Measurements from ENCODE around the gene AVL9. TPM values are rescaled to one million over a fixed set of nuclear protein-coding genes. Genes with fewer than 3 reads are reported as not detected.

The AVL9 gene
- total and polyA plus RNA-seq, 2 of the 13 experiments (the other 11 are each of a cell fraction or from before 2014, with no cell fraction given) = 29.9 to 48.0 TPM

- TF ChIP-seq, protein P1, sequence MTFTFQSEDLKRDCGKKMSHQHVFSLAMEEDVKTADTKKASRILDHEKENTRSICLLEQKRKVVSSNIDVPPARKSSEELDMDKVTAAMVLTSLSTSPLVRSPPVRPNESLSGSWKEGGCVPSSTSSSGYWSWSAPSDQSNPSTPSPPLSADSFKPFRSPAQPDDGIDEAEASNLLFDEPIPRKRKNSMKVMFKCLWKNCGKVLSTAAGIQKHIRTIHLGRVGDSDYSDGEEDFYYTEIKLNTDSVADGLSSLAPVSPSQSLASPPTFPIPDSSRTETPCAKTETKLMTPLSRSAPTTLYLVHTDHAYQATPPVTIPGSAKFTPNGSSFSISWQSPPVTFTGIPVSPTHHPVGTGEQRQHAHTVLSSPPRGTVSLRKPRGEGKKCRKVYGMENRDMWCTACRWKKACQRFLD (CRISPR knock-in tag; IDR thresholded peaks at IDR 0.05; ENCODE audit: borderline replicate concordance) = no peak
- TF ChIP-seq, protein P2, sequence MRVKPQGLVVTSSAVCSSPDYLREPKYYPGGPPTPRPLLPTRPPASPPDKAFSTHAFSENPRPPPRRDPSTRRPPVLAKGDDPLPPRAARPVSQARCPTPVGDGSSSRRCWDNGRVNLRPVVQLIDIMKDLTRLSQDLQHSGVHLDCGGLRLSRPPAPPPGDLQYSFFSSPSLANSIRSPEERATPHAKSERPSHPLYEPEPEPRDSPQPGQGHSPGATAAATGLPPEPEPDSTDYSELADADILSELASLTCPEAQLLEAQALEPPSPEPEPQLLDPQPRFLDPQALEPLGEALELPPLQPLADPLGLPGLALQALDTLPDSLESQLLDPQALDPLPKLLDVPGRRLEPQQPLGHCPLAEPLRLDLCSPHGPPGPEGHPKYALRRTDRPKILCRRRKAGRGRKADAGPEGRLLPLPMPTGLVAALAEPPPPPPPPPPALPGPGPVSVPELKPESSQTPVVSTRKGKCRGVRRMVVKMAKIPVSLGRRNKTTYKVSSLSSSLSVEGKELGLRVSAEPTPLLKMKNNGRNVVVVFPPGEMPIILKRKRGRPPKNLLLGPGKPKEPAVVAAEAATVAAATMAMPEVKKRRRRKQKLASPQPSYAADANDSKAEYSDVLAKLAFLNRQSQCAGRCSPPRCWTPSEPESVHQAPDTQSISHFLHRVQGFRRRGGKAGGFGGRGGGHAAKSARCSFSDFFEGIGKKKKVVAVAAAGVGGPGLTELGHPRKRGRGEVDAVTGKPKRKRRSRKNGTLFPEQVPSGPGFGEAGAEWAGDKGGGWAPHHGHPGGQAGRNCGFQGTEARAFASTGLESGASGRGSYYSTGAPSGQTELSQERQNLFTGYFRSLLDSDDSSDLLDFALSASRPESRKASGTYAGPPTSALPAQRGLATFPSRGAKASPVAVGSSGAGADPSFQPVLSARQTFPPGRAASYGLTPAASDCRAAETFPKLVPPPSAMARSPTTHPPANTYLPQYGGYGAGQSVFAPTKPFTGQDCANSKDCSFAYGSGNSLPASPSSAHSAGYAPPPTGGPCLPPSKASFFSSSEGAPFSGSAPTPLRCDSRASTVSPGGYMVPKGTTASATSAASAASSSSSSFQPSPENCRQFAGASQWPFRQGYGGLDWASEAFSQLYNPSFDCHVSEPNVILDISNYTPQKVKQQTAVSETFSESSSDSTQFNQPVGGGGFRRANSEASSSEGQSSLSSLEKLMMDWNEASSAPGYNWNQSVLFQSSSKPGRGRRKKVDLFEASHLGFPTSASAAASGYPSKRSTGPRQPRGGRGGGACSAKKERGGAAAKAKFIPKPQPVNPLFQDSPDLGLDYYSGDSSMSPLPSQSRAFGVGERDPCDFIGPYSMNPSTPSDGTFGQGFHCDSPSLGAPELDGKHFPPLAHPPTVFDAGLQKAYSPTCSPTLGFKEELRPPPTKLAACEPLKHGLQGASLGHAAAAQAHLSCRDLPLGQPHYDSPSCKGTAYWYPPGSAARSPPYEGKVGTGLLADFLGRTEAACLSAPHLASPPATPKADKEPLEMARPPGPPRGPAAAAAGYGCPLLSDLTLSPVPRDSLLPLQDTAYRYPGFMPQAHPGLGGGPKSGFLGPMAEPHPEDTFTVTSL (CRISPR knock-in tag; IDR thresholded peaks at IDR 0.05; ENCODE audit: borderline replicate concordance) = peak; percentile 42; the same call in 1 of the 2 replicates
- TF ChIP-seq ZNF687 (CRISPR knock-in tag; IDR thresholded peaks at IDR 0.05) = no peak
- TF ChIP-seq STAT6 (CRISPR knock-in tag; IDR thresholded peaks at IDR 0.05; ENCODE audit: borderline replicate concordance) = no peak
- TF ChIP-seq, protein P3, sequence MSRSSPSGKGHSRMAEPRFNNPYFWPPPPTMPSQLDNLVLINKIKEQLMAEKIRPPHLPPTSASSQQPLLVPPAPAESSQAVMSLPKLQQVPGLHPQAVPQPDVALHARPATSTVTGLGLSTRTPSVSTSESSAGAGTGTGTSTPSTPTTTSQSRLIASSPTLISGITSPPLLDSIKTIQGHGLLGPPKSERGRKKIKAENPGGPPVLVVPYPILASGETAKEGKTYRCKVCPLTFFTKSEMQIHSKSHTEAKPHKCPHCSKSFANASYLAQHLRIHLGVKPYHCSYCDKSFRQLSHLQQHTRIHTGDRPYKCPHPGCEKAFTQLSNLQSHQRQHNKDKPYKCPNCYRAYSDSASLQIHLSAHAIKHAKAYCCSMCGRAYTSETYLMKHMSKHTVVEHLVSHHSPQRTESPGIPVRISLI (CRISPR knock-in tag; IDR thresholded peaks at IDR 0.05; ENCODE audit: borderline replicate concordance) = peak; percentile 52; the same call in 1 of the 2 replicates
- TF ChIP-seq HIVEP1 (CRISPR knock-in tag; IDR thresholded peaks at IDR 0.05) = no peak
- peak; percentile 49; the same call in 1 of the 2 replicates for TF ChIP-seq NFIC (IDR thresholded peaks at IDR 0.05; ENCODE audit: low read length)
- no peak for TF ChIP-seq AHR (CRISPR knock-in tag; IDR thresholded peaks at IDR 0.05)
- TF ChIP-seq RXRB (CRISPR knock-in tag; IDR thresholded peaks at IDR 0.05; ENCODE audit: borderline replicate concordance) = peak; percentile 47; the same call in 1 of the 2 replicates
- TF ChIP-seq SMAD1 (CRISPR knock-in tag; IDR thresholded peaks at IDR 0.05; ENCODE audit: borderline replicate concordance, low read depth) = no peak
- TF ChIP-seq DR1 (CRISPR knock-in tag; IDR thresholded peaks at IDR 0.05) = no peak
- TF ChIP-seq ZNF546 (CRISPR knock-in tag; conservative IDR thresholded peaks at IDR 0.05) = no peak
- peak; percentile 48 for TF ChIP-seq RCOR2 (CRISPR knock-in tag; IDR thresholded peaks at IDR 0.05)
These were observed 20.7 kb downstream of the AVL9 start (continued) for GRCh38 chr7:32515890-32516550.

All from HepG2 (cell line).